LNCAP (cell line): ENCODE data around the gene IL16.

Experiments
- TF ChIP-seq, protein P1 (sequence below): fragments of 450-650 bp; IDR thresholded peaks from 2 replicates; pipeline ENCODE4 v1.5.1; 2017; ENCODE audit warnings: mild to moderate bottlenecking

The IL16 gene

DNA sequence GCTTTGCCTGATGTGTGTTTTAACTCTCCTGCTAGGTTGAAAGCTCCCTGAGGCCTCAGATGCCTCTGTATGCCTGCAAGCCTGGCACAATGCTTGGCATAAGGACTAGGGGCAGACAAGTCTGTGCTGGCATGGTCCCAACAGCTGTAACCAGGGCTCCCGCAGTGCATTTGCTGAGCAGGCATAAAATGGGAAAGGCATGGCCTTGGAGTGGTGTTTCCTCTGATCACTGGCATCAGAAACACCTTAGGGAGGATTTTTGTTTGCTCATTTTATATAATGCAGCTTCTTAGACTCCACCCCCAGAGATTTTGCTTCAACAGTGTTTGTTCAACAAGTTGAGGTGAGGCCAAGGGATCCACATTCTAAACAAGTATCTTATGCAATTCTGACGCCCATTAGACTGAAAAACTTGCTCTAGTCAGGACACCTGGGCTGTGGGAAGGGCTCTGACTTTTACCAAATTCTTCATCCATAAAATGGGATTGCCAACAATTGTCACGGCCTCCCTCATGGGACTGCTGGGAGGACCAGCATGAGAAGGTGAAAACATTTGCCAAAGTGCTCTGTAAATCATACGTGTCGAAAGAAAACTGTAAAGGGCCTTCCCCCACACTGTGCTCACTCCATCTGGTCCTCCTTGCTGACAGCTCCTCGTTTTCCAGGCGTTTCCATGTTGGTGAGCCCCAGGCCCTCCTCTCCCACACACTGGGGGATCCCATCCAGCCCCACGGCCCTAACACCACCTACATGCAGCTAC lies 84.2 kb downstream of the IL16 start:
- TF ChIP-seq, protein P1, sequence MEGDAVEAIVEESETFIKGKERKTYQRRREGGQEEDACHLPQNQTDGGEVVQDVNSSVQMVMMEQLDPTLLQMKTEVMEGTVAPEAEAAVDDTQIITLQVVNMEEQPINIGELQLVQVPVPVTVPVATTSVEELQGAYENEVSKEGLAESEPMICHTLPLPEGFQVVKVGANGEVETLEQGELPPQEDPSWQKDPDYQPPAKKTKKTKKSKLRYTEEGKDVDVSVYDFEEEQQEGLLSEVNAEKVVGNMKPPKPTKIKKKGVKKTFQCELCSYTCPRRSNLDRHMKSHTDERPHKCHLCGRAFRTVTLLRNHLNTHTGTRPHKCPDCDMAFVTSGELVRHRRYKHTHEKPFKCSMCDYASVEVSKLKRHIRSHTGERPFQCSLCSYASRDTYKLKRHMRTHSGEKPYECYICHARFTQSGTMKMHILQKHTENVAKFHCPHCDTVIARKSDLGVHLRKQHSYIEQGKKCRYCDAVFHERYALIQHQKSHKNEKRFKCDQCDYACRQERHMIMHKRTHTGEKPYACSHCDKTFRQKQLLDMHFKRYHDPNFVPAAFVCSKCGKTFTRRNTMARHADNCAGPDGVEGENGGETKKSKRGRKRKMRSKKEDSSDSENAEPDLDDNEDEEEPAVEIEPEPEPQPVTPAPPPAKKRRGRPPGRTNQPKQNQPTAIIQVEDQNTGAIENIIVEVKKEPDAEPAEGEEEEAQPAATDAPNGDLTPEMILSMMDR = no peak

DNA sequence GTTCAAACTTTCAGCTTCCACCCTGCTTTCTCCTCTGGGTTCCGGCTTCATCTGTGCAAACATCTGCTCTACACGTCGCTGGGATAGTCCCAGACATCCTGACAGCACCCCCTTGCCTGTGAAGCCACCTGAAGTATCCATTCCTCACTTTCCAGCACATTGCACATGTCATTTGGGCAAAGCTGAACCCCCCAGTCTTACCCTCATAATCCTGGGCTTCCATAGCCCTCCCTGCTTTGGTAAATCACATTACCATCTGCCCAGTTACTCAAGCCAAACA lies 84.7 kb downstream of the IL16 start:
- TF ChIP-seq, protein P1 = no peak

DNA sequence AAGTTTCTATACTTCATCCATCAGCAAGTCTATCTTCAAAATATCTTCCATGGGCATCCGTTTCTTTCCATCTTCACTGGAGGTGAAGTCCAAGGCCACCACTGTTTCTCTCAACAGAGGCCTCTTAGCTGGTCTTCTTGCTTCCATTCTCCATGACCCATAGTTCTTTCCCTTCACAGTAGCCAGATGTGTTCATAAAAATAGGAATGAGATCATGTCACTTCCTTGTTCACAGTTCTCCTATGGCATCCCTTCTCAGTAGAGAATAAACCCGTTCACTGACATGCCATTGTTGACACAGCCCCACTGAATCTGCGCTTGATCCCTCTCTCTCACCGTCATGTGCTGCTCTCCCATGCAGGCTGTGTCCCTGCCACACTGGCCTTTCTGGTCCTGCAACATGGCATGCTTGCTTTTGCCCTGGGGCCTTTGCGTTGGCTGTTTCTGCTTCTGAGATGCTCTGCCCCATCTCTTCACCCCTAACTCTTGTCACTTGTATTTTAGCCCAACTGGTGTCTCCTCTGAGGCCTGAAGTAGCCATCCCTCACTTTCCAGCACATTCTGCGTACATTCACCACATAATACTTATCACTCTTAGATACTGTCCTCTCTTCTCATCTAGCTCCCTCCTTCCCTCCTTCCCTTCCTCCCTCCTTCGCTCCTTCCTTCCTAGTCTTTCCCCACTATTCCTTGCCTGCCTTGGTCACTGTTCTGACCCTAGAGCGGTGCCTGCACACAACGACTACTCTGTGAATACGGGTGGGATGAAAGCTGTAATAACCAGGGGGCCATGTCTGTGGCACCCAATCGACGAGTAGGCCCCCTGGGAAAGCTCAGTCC lies 85.3 kb downstream of the IL16 start:
- TF ChIP-seq, protein P1 = no peak

DNA sequence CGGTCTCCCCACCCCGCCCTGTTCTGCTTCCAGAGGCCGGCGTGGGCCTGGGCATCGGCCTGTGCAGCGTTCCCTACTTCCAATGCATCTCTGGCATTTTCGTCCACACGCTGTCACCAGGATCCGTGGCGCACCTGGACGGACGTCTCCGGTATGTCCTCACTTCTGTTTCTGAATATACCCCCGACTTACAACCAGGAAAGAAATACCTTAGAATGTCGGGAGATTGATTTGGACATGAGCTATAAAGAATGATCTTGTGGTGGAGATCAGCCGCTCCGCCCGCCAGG lies 85.9 kb downstream of the IL16 start:
- TF ChIP-seq, protein P1 = no peak

DNA sequence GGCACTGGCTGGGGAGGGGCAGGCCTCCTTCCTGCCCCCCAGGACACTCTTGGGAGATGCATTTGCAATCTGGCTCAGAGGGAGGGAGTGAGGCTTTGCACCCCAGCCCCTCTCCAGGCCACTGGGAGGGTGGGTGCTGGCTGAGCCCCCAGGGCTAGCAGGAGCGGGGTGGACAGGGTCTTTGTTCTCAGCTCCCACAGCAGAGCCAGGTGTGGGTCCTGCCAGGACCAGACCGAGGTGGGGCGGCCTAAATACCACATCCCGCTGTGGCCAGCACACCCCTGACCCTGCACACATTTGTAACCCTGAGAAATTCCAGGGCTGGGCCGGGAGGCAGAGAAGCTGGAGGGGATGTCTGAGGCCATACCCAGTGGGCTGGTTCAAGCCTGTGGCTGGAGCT lies 86.2 kb downstream of the IL16 start:
- TF ChIP-seq, protein P1 = no peak

DNA sequence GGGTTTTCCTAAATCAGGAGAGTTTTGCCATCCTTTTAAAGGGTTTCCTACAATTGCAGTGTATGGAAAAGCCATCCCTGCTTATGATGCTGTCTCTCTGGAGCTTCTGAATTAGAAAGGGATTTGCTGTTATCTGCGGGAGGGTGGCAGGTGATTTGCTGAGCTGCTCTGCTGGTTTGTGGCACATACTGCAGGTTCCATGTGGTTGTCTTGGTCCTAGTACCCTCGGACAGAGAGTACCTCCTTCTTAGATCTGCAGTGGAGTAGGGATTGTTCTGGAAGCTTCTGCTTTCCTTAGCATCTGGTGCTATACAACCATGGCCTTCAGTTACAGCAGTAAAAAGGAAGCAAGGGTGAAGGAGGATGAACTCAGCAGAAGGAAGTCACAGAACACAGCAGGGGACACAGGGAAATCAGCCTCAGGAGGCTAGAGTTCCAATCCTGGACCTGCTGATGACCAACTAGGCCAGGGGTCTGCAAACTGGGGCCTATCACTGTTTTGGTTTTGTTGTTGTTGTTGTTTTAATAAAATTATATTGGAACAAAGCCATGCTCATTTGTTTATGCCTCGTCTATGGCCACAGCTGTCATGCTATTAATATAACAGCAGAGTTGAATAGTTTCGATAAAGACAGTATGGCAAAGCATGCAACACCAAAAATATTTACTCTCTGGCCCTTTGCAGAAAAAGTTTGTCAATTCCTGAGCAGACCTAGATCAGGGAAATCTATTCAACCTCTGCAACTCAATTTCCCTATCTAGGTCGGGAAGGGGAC lies 87.8 kb downstream of the IL16 start:
- TF ChIP-seq, protein P1 = no peak

DNA sequence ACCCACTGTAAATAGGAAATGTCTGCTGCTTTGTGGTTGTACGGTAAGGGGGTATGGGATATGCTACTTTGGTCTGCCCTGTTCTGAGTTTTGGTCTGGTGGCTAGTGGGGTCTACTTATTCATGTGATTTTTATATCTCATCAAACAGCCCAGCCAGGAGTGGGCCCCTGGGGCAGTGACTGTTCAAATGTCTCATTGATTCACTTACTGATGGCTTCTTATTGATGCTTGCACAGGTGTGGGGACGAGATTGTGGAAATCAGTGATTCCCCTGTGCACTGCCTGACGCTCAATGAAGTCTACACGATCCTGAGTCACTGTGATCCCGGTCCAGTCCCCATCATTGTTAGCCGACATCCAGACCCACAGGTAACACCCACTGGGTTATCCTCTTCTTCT lies 88.8 kb downstream of the IL16 start:
- TF ChIP-seq, protein P1 = no peak
